Right lobe of liver (tissue), 4 donors: Measurements from ENCODE around the gene SPATA13.

Experiments used
- CTCF ChIP-seq, 4 donors: fragments of 200-600 bp in 3 of 4; fragments of 450-650 bp in 1 of 4; IDR thresholded peaks; one replicate each; pipeline versions ENCODE4 v1.5.1 to v1.8.0; 2016 to 2022; ENCODE audit warnings: antibody characterized with exemption in 4 of 4, mild to moderate bottlenecking in 2 of 4
- POLR2A ChIP-seq: fragments of 450-650 bp; IDR thresholded peaks from one replicate; pipeline ENCODE4 v1.6.1; 2017; ENCODE audit warnings: antibody characterized with exemption, mild to moderate bottlenecking
- donor health status: DM: no; HTN: no; CAD: no.
- donor health status: DM: no; HTN: no; CAD: no.
- donor health status: DM: no; HTN: yes; CAD: no.

GRCh38 chr13:24216176-24216575 is 55.7 kb downstream of the SPATA13 start:
- TF ChIP-seq CTCF (IDR thresholded peaks at IDR 0.05) (no peak), POLR2A (no peak)
